ENCODE results near the gene CNNM1. TPM values are rescaled to one million over a fixed set of nuclear protein-coding genes. Genes with fewer than 3 reads are reported as not detected.

Gene CNNM1
- polyA plus RNA-seq, 3 donors: 1.5 to 2.1 (median 1.9) TPM

- DNase-seq: no peak
Measured at GRCh38 chr10:99331207-99331803, 2.1 kb downstream of the CNNM1 start.

GRCh38 chr10:99337311-99337811 lies 8.2 kb downstream of the CNNM1 start:
- peak; percentile 64 for DNase-seq

- DNase-seq: no peak
Measured at GRCh38 chr10:99337901-99338300, 8.7 kb downstream of the CNNM1 start.

GRCh38 chr10:99339077-99339476 lies 9.9 kb downstream of the CNNM1 start:
- DNase-seq: no peak

GRCh38 chr10:99339563-99340047 lies 10.4 kb downstream of the CNNM1 start:
- no peak for DNase-seq

- DNase-seq: no peak
Measured at GRCh38 chr10:99340650-99341049, 11.5 kb downstream of the CNNM1 start.

GRCh38 chr10:99341248-99341647 lies 12.1 kb downstream of the CNNM1 start:
- DNase-seq: no peak

- no peak for DNase-seq
Measured at GRCh38 chr10:99341860-99342490, 12.8 kb downstream of the CNNM1 start.

GRCh38 chr10:99343262-99343661 lies 14.1 kb downstream of the CNNM1 start:
- no peak for DNase-seq

- DNase-seq: no peak
Measured at GRCh38 chr10:99344715-99345114, 15.6 kb downstream of the CNNM1 start.

- DNase-seq: no peak
Measured at GRCh38 chr10:99345350-99345749, 16.2 kb downstream of the CNNM1 start.

- DNase-seq: no peak
Measured at GRCh38 chr10:99346247-99346646, 17.1 kb downstream of the CNNM1 start.

- no peak for DNase-seq
Measured at GRCh38 chr10:99347672-99348071, 18.5 kb downstream of the CNNM1 start.

- DNase-seq: no peak
Measured at GRCh38 chr10:99353182-99353581, 24.0 kb downstream of the CNNM1 start.

GRCh38 chr10:99357691-99358090 lies 28.5 kb downstream of the CNNM1 start:
- no peak for DNase-seq

- no peak for DNase-seq
Measured at GRCh38 chr10:99358101-99358500, 28.9 kb downstream of the CNNM1 start.

GRCh38 chr10:99360934-99361333 lies 31.8 kb downstream of the CNNM1 start:
- no peak for DNase-seq

GRCh38 chr10:99364125-99364524 lies 35.0 kb downstream of the CNNM1 start:
- DNase-seq: no peak

- no peak for DNase-seq
Measured at GRCh38 chr10:99365311-99365710, 36.2 kb downstream of the CNNM1 start.

- DNase-seq: no peak
Measured at GRCh38 chr10:99365736-99366135, 36.6 kb downstream of the CNNM1 start.

- DNase-seq: no peak
Measured at GRCh38 chr10:99366666-99367065, 37.5 kb downstream of the CNNM1 start.

GRCh38 chr10:99368646-99369045 lies 39.5 kb downstream of the CNNM1 start:
- no peak for DNase-seq

GRCh38 chr10:99369126-99369525 lies 40.0 kb downstream of the CNNM1 start:
- DNase-seq: no peak

GRCh38 chr10:99369551-99369950 lies 40.4 kb downstream of the CNNM1 start:
- no peak for DNase-seq

All from renal pelvis (tissue), 4 donors.